Stimulated activated CD4-positive, alpha-beta T cell treated with anti-CD3 and anti-CD28 coated beads, Interleukin-2, amount 100 ng/mL, for 4 hours (primary cell): ENCODE data around the gene ASB1.
"Not testable (repeated sequence)": the region's sequence is repeated elsewhere in the genome, so short reads cannot be mapped to it uniquely, and the experiment has no call there.

Experiments used
- DNase-seq: peaks from one replicate; pipeline ENCODE4 v3.0.0-alpha.2; 2020; ENCODE audit warnings: low read depth

Gene ASB1

GRCh38 chr2:238404406-238405216 lies 22.1 kb upstream of the ASB1 start:
- no peak for DNase-seq

GRCh38 chr2:238405217-238405555 lies 21.5 kb upstream of the ASB1 start:
- DNase-seq, result not testable (repeated sequence)

- no peak for DNase-seq
Measured at GRCh38 chr2:238406221-238406997, 20.3 kb upstream of the ASB1 start.

DNA sequence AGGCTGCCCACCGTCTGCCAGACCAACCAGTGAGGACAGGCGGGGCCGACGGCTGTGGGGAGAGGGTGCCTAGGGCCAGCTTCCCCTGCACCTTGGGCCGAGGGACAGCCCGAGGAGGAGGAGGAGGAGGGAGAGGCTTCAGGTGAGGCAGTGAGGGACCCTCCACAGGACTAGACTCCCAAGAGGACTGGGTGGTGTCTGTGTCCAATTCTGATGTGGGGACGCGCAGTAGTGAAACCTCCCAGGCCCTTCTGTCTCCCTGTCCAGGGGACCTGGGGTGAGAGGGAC lies 19.8 kb upstream of the ASB1 start:
- no peak for DNase-seq

DNA sequence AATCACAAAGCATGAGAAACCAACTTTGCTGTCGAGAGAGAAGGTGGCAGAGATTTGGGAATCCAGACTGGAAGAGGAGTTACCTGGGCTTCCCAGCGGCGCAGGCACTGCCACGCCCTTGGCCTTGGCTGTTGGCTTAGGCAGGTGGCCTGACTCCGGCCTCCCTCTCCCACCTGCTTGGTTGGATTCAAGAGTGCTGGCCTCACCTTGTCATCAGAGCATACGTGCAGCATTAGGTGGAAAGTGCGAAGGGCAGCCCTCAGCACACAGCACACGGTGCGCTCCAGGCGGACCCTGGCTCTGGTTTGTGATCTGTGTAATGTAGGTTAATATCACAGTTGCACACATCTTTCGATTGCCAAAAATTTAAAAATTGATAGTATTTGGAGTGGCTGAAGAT lies 19.2 kb upstream of the ASB1 start:
- no peak for DNase-seq

GRCh38 chr2:238408615-238409340 lies 17.9 kb upstream of the ASB1 start:
- DNase-seq, result no peak

GRCh38 chr2:238409341-238410199 lies 17.2 kb upstream of the ASB1 start:
- DNase-seq, result no peak

GRCh38 chr2:238412067-238412767 lies 14.5 kb upstream of the ASB1 start:
- no peak for DNase-seq

- no peak for DNase-seq
Measured at GRCh38 chr2:238413368-238413767, 13.4 kb upstream of the ASB1 start.

- no peak for DNase-seq
Measured at GRCh38 chr2:238415036-238415764, 11.5 kb upstream of the ASB1 start.

- no peak for DNase-seq
Measured at GRCh38 chr2:238415893-238416292, 10.8 kb upstream of the ASB1 start.

DNA sequence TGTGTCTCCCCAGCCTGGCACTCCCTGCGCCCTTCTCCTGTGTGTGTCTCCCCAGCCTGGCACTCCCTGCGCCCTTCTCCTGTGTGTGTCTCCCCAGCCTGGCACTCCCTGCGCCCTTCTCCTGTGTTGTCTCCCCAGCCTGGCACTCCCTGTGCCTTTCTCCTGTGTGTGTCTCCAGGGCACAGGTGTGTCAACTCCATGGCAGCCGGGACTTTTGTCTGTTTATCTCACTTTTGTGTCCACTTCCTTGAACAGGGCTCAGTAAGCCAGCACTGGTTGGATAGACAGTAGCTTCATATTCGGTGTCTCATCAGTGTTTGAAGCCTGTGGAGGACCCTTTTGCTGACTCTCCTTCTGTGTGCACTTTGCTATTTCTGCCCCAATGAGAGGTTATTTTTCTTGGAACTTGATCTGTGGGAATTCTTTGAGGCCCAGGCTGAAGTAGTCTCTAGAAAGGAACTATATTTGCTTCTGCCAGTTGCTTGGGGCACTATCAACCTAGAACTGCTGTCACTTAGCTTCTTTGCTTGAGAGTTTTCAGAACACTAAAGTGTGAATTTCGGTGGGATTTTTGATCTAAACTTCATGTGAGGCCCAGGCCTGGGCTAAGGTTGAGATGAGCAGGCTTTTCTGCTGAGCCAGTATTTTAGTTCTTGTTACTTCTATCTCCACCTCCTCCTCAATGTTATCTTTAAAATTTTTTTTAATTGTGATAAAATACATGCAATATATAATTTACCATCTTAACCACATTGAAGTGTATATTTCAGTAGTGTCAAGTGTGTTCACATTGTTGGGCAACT lies 8.3 kb upstream of the ASB1 start:
- DNase-seq, result no peak

- DNase-seq, result no peak
Measured at GRCh38 chr2:238418999-238419546, 7.7 kb upstream of the ASB1 start.

DNA sequence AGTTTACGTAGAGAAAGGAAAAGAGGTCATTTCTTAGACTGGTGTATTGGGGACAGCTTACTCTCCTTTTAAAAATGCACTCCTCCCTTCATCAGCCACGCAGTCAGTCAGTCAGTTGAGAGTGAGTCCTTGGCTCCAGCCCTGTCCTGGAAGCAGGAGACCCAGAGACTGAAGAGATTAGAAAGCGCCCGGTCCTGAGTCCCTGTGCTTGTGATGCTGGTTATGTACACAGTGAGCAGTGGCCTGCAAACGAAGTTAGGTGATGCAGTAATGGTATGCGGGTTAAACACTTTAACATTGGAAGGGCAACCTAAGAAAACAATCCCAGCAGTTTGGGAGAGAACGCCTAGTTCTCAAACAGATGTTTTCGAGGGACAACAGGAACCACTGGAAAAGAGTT lies 6.3 kb upstream of the ASB1 start:
- no peak for DNase-seq

DNA sequence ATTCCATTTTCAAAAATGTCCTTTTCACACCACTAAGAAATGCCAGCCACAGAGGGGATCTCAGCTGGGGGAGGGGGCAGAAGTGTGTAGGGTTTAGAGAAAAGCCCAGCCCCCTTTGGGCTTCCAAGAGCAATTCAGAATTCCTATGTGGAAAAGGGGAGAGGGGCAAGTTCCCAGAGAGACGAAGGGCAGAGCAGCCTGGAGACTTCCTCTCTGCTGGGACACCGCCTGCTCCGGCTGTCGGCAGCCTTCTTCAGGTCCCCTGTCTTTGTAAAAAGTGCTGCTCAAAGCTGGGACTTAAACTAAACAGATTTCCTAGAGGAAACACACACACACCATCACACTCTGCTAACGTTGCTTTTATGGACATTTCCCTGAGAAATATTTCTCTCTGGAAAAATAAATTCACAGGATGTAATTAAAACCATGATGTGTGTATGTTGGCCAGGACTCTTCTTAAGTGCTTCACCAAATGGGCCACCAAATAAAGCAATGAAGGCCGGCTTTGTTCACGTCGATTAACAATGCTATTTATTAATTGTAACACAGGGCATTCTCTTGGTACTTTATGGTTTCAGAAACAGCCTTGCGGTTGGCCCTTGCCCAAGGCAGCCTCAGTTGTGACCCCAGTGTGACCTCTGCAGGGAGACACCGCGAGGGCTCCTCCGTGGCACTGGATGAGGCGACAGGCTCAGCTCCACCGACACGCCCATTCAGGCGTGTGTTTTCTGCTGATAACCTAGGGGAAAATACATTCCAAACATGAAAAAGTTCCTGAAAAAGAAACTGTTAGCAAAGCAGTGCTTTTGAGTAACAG lies 5.6 kb upstream of the ASB1 start:
- no peak for DNase-seq

- no peak for DNase-seq
Measured at GRCh38 chr2:238421695-238422035, 5.1 kb upstream of the ASB1 start.

DNA sequence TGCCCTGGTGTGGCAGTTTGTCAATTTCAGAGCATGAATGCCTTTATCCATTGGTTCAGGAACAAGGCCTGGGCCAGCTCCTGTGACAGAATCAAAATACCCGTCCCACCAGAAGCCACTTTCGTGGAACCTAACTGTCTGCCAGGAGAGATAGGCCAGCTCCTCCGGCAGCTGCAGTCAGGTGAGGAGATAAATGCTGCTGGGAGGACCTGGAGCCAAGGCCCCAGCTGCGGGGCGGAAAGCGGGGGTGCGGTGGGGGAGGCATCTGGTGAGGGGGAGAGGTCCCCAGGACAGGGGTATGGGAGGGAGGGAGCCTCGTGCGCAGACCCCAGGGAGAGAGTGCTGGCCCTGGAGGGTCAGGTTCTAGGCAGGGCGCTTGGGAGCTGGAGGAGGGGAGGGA lies 4.4 kb upstream of the ASB1 start:
- no peak for DNase-seq

- no peak for DNase-seq
Measured at GRCh38 chr2:238422940-238423339, 3.8 kb upstream of the ASB1 start.
